RWPE2 (cell line): Measurements from ENCODE around the gene LATS2.

Experiments
- ATAC-seq: fragments of 200-7000 bp; cut with Tn5 transposase; 3 replicates; pipeline ENCODE4 v1.9.1; 2021; ENCODE audit warnings: low read depth
- DNase-seq: peaks from one replicate; pipeline ENCODE4 v3.0.0-alpha.2; 2020; ENCODE audit warnings: low spot score
- H3K27ac ChIP-seq: fragments of 450-650 bp; 2 replicates; pipeline ENCODE4 v1.5.1; 2017; ENCODE audit warnings: mild to moderate bottlenecking; ENCODE audit not compliant: poor library complexity, severe bottlenecking
- H3K27me3 ChIP-seq: fragments of 250-450 bp; sonication (Bioruptor Pico); 2 replicates; pipeline ENCODE4 v1.5.1; 2021; ENCODE audit warnings: mild to moderate bottlenecking, moderate library complexity; ENCODE audit not compliant: insufficient read depth, poor library complexity, severe bottlenecking
- H3K36me3 ChIP-seq: fragments of 250-450 bp; sonication (Bioruptor Pico); 2 replicates; pipeline ENCODE4 v1.5.1; 2020; ENCODE audit warnings: low read depth, mild to moderate bottlenecking, moderate library complexity
- H3K4me1 ChIP-seq: fragments of 250-450 bp; sonication (Bioruptor Pico); 2 replicates; pipeline ENCODE4 v1.5.1; 2021; ENCODE audit warnings: mild to moderate bottlenecking, moderate library complexity; ENCODE audit not compliant: insufficient read depth, poor library complexity, severe bottlenecking
- H3K4me3 ChIP-seq: fragments of 250-450 bp; sonication (Bioruptor Pico); 2 replicates; pipeline ENCODE4 v1.5.1; 2021; ENCODE audit warnings: mild to moderate bottlenecking, moderate library complexity; ENCODE audit not compliant: severe bottlenecking
- H3K9me3 ChIP-seq: fragments of 250-450 bp; sonication (Bioruptor Pico); 2 replicates; pipeline ENCODE4 v1.5.1; 2021; ENCODE audit warnings: mild to moderate bottlenecking, moderate library complexity; ENCODE audit not compliant: severe bottlenecking
- TF ChIP-seq, protein P1 (sequence below): fragments of 450-650 bp; IDR thresholded peaks from one replicate; pipeline ENCODE4 v1.5.1; 2017; ENCODE audit warnings: mild to moderate bottlenecking, moderate library complexity; ENCODE audit not compliant: poor library complexity, severe bottlenecking

LATS2 gene

DNA sequence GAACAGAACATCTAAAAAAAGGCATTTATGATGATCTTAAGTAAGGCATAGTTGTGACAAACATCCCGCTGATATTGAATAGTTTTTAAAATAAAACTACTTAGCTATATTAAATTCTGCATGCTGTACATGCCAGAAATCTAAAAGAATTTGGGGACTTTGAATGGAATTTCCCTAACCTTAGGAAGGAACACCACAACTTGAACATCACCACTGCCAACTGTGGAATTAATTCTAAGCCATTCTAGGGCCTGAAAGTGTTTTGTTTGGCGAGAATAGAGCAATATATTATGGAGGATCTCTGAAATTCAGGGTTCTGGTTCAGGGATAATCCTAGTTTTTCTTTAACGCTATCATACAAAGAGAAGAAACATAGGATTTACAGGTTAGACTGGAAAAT is 17.8 kb upstream of the LATS2 start:
- DNase-seq (no peak), ATAC-seq (no peak)
- Histone ChIP-seq H3K4me1 (peaks cover 12% of the 10 kb centered on the region), H3K4me3 (no peak overlapping the region), H3K27me3 (no peaks in the 10 kb centered on the region), H3K9me3 (no peaks in the 10 kb centered on the region), H3K27ac (no peak overlapping the region), H3K36me3 (no peaks in the 10 kb centered on the region)
- TF ChIP-seq, protein P1, sequence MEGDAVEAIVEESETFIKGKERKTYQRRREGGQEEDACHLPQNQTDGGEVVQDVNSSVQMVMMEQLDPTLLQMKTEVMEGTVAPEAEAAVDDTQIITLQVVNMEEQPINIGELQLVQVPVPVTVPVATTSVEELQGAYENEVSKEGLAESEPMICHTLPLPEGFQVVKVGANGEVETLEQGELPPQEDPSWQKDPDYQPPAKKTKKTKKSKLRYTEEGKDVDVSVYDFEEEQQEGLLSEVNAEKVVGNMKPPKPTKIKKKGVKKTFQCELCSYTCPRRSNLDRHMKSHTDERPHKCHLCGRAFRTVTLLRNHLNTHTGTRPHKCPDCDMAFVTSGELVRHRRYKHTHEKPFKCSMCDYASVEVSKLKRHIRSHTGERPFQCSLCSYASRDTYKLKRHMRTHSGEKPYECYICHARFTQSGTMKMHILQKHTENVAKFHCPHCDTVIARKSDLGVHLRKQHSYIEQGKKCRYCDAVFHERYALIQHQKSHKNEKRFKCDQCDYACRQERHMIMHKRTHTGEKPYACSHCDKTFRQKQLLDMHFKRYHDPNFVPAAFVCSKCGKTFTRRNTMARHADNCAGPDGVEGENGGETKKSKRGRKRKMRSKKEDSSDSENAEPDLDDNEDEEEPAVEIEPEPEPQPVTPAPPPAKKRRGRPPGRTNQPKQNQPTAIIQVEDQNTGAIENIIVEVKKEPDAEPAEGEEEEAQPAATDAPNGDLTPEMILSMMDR: no peak

DNA sequence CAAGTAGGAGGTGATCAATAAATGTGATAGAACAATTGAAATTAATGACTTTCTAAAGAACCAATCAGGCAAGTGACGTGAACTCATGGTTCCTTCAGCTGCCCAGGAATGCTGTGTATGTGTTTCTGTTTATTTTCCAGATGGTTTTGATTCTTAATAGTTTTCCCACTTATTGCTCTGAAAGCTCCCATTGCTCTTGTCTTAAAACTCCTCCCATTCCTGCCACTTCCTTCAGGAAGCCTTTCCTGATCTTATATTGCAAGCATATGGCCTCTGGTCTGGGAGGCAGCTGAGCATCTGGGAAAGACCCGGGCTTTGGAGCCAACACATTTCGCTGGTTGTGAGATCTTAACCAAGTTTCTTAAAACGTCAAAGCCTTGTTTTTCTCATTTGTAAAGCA is 17.1 kb upstream of the LATS2 start:
- Histone ChIP-seq H3K9me3 (no peaks in the 10 kb centered on the region), H3K4me3 (no peak overlapping the region), H3K27me3 (no peaks in the 10 kb centered on the region), H3K27ac (no peak overlapping the region), H3K4me1 (peaks cover 12% of the 10 kb centered on the region), H3K36me3 (no peaks in the 10 kb centered on the region)
- no peak for DNase-seq
- ATAC-seq: no peak
- TF ChIP-seq, protein P1: no peak

DNA sequence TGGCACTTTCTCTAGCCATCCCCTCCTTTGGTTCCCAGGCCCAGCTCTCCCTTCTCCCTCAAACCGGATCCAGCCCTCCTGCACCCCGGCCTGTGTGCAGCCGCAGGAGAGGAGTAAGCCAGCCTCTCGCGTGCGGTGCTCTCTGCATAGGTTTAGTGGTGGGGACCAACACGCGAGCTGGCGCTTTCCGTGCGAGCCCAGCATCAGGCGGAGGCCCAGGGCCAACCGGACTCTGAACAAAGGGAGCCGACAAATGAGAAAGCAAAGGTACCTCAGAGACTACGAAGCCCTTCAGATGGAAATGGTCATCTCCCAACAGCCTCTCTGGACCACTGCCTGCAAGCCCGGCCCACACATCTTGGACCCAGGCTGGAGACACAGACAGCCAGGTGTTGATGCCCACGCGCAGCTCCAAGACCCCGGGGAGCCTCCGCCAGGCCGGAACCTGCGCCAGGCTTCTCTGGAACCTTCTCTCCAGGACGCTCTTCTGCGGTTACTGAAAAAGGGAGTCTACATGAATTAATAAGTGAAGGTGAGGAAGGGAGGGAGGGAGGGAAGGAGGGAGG is 16.5 kb upstream of the LATS2 start:
- no peak overlapping the region for H3K4me3 ChIP-seq
- H3K9me3 ChIP-seq: no peaks in the 10 kb centered on the region
- TF ChIP-seq, protein P1: no peak
- no peaks in the 10 kb centered on the region for H3K27me3 ChIP-seq
- H3K27ac ChIP-seq: no peak overlapping the region
- no peaks in the 10 kb centered on the region for H3K36me3 ChIP-seq
- ATAC-seq (no peak), DNase-seq (no peak)
- peaks cover 12% of the 10 kb centered on the region for H3K4me1 ChIP-seq

DNA sequence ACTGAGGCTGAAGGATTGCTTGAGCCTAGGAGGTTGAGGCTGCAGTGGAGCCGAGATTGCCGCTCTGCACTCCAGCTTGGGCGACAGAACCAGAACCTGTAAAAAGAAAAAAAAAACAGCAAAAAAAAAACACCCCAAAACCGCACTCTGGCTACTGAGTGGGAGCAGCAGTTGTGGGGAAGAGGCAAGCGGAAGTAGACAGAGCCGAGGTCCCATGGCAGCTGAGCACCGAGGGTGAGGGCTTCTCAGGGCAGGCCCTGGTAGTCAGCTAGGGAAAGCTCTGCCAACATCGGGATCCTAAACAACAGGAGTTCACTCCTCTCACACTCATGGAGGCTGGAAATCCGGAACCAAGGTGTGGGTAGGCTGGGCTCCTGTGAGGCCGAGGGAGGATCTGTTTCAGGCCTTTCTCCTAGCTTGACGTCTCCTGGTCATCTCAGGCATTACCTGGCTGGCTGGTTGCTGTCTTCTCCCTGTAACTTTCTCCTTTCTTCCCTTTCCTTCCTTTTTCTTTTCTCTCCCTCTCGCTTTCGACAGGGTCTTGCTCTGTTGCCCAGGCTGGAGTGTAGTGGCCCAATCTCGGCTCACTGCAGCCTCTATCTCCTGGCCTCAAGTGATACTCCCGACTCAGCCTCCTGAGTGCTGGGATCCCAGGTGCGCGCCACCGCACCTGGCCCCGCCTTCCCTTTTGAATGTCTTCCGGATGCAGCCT is 15.8 kb upstream of the LATS2 start:
- no peaks in the 10 kb centered on the region for H3K9me3 ChIP-seq
- H3K4me3 ChIP-seq: no peak overlapping the region
- H3K27me3 ChIP-seq: no peaks in the 10 kb centered on the region
- H3K27ac ChIP-seq: no peak overlapping the region
- DNase-seq (no peak), ATAC-seq (no peak)
- TF ChIP-seq, protein P1: no peak
- H3K4me1 ChIP-seq: peaks cover 12% of the 10 kb centered on the region
- H3K36me3 ChIP-seq: no peaks in the 10 kb centered on the region

DNA sequence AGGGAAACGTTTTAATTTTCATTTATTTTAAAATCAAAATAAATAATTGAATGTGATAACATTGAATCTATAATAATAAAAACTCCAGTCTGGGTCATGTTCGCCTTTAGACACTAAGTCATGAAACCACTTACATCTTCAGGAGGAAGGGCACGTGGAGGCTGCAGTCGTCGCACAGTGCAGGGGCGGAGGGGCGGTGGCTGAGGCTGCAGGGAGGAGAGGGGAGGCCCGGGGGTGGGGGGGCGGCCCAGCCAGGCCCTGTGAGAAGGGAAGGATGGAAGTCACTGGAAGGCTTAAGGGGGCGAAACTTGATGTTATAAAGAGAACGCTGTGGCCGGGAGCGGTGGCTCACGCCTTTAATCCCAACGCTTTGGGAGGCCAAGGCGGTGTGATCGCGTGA is 14.9 kb upstream of the LATS2 start:
- H3K4me1 ChIP-seq: peaks cover 12% of the 10 kb centered on the region
- H3K27ac ChIP-seq: no peak overlapping the region
- no peaks in the 10 kb centered on the region for H3K36me3 ChIP-seq
- no peaks in the 10 kb centered on the region for H3K27me3 ChIP-seq
- no peaks in the 10 kb centered on the region for H3K9me3 ChIP-seq
- TF ChIP-seq, protein P1: no peak
- no peak for ATAC-seq
- DNase-seq: no peak
- no peak overlapping the region for H3K4me3 ChIP-seq
